IPS-NIHi7 (cell line): Measurements from ENCODE around the gene PGA4.
"Not testable (repeated sequence)": the region's sequence is repeated elsewhere in the genome, so short reads cannot be mapped to it uniquely, and the experiment has no call there.

ENCODE experiments used
- DNase-seq: peaks from one replicate; pipeline ENCODE4 v3.0.0; 2012; ENCODE audit warnings: mixed read lengths; ENCODE audit errors: extremely low spot score

PGA4 gene

GRCh38 chr11:61204502-61205059 lies 17.6 kb upstream of the PGA4 start:
- not testable (repeated sequence) for DNase-seq

- DNase-seq = not testable (repeated sequence)
Measured at GRCh38 chr11:61207636-61208310, 14.4 kb upstream of the PGA4 start.

- not testable (repeated sequence) for DNase-seq
Measured at GRCh38 chr11:61210629-61211028, 11.5 kb upstream of the PGA4 start.

GRCh38 chr11:61211327-61211952 lies 10.7 kb upstream of the PGA4 start:
- DNase-seq = not testable (repeated sequence)

GRCh38 chr11:61212202-61212601 lies 9.9 kb upstream of the PGA4 start:
- DNase-seq = not testable (repeated sequence)

GRCh38 chr11:61213711-61214324 lies 8.3 kb upstream of the PGA4 start:
- not testable (repeated sequence) for DNase-seq

- not testable (repeated sequence) for DNase-seq
Measured at GRCh38 chr11:61218306-61218705, 3.8 kb upstream of the PGA4 start.

GRCh38 chr11:61219016-61219415 lies 3.1 kb upstream of the PGA4 start:
- DNase-seq = not testable (repeated sequence)

- DNase-seq = not testable (repeated sequence)
Measured at GRCh38 chr11:61222692-61223091, 545 bp downstream of the PGA4 start.

- DNase-seq = not testable (repeated sequence)
Measured at GRCh38 chr11:61226457-61227137, 4.5 kb downstream of the PGA4 start.

GRCh38 chr11:61229458-61229857 lies 7.3 kb downstream of the PGA4 start:
- DNase-seq = not testable (repeated sequence)

- not testable (repeated sequence) for DNase-seq
Measured at GRCh38 chr11:61231033-61231432, 8.9 kb downstream of the PGA4 start.

GRCh38 chr11:61231585-61231984 lies 9.4 kb downstream of the PGA4 start:
- DNase-seq = not testable (repeated sequence)

- not testable (repeated sequence) for DNase-seq
Measured at GRCh38 chr11:61232548-61233145, 10.5 kb downstream of the PGA4 start.

GRCh38 chr11:61237130-61237529 lies 15.0 kb downstream of the PGA4 start:
- not testable (repeated sequence) for DNase-seq

- DNase-seq = not testable (repeated sequence)
Measured at GRCh38 chr11:61240288-61240687, 18.1 kb downstream of the PGA4 start.

GRCh38 chr11:61240875-61241274 lies 18.7 kb downstream of the PGA4 start, which contains the start of gene PGA5:
PGA5 (plus strand) TSS chr11:61241175; CDS start chr11:61241227, 52 bp downstream.
- DNase-seq = not testable (repeated sequence)

GRCh38 chr11:61241526-61241925 lies 19.4 kb downstream of the PGA4 start:
- DNase-seq = not testable (repeated sequence)

- DNase-seq = not testable (repeated sequence)
Measured at GRCh38 chr11:61245284-61245964, 23.3 kb downstream of the PGA4 start.

GRCh38 chr11:61248071-61248470 lies 25.9 kb downstream of the PGA4 start:
- not testable (repeated sequence) for DNase-seq

- not testable (repeated sequence) for DNase-seq
Measured at GRCh38 chr11:61249201-61249600, 27.1 kb downstream of the PGA4 start.
